Left ventricle myocardium superior (tissue), 1 donor: Measurements from ENCODE around the gene TPPP2. TPM values are rescaled to one million over a fixed set of nuclear protein-coding genes. Genes with fewer than 3 reads are reported as not detected.

Experiments
- ATAC-seq: fragments of 200-7000 bp; cut with Tn5 transposase; one replicate; pipeline ENCODE4 v1.9.1; 2020; ENCODE audit warnings: mild to moderate bottlenecking, moderate library complexity
- DNase-seq: peaks from one replicate; pipeline ENCODE4 v3.0.0-alpha.2; 2020
- intact Hi-C: fragments of 100-400 bp; cut with micrococcal nuclease; formaldehyde crosslinking; loops from one replicate; pipeline ENCODE4 v1.11.0; 2022
- total RNA-seq: library from RNA; stranded (reverse); fragmentation: NEBNext Ultra II Directional; extraction: Animal tissue kit (Norgen Biotek cat#: 25700); gene quantifications from one replicate; pipeline ENCODE4 v1.2.1, GENCODE V29; 2021
- donor health status: DM: no; HTN: yes; CAD: no; lungs with severe emphysema.

Gene TPPP2
- total RNA-seq, 1 donor from 2014 or later, result 1.2 TPM

DNA sequence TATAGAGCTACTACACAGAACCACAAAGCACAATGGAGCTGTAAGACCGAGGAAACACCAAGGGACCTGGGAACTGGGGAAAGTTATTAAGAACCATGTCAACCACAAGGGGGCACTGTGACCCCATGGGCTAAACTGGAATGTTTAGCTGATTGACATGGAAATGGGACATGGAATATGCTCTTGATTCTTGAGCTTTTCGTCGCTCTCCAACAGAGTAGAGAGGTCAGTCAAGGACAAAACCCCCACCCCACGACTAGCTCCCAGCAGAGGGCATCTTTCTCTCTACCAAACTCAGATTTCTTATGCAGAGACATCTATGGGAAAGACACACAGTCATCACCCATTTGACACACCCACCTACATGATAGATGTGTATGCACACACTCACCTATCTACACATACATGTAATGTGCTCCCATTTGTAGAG, 15.2 kb upstream of the TPPP2 start:
- ATAC-seq, result peak; percentile 82
- intact Hi-C loops, result loop anchor here (2.0 to 10.0 kb wide), 2 partner anchors 26 to 60 kb away; partner anchors contain the start of gene ARHGEF40
- DNase-seq, result peak; percentile 77

DNA sequence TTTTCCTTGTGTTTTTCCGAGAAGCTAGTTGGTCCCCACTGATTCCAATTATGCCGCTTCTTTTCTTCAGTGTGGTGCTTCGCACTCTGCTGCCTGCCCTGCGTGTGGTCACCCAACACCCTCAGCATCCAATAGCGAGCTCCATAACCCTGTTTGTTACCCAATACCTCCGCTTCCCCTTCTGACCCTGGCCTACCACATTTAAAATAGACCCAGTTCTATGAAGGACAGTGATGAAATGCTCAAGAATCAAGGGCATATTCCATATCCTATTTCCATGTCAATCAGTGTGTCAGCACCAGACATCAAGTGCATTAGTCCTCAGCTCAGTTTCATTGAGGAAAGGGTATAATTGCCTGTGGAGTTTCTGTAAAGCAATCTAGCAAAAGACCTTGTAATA, 14.7 kb upstream of the TPPP2 start:
- intact Hi-C loops, result loop anchor here (2.0 to 10.0 kb wide), 2 partner anchors 25 to 59 kb away; partner anchors contain the start of gene ARHGEF40
- ATAC-seq (peak; percentile 39), DNase-seq (no peak)

DNA sequence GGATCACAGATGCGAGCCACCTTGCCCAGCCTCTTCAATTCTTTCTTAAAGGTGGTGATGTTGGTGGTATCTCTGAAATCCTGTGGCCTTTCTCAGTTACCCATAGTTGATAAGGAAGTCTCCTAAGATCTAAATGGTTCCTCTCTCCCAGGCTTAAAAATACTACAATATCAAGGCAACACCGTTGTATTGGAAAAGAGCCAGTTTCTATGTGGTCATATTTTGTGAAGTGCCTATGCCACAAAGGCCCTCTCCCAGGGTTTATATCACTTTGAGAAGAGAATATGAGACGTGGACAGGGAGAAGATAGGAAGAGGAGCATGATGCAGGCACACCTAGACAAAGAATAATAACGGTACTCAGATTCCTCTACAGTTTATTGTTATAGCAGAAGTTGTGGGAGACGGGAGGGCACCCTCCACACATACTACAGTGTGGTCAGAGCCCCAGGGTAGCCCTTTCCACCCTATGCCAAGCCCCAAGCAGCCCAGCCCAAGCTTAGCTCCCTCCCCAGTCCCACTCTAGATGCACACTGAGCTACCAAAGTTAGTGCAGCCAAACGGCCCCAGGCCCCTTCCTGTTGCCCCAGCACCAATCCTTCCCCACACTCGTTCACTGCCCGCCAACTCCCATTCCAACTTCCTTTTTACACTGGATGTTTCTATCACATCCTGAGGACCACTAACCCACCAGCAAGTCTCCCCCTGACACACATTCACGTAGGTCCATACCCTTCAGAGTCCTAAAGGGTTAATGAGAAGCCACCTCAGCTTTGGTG, 13.4 kb upstream of the TPPP2 start:
- intact Hi-C loops, result loop anchor here (10.0 kb wide), 1 partner anchor 58 kb away; the partner anchor contains the start of gene ARHGEF40
- no peak for ATAC-seq
- no peak for DNase-seq

DNA sequence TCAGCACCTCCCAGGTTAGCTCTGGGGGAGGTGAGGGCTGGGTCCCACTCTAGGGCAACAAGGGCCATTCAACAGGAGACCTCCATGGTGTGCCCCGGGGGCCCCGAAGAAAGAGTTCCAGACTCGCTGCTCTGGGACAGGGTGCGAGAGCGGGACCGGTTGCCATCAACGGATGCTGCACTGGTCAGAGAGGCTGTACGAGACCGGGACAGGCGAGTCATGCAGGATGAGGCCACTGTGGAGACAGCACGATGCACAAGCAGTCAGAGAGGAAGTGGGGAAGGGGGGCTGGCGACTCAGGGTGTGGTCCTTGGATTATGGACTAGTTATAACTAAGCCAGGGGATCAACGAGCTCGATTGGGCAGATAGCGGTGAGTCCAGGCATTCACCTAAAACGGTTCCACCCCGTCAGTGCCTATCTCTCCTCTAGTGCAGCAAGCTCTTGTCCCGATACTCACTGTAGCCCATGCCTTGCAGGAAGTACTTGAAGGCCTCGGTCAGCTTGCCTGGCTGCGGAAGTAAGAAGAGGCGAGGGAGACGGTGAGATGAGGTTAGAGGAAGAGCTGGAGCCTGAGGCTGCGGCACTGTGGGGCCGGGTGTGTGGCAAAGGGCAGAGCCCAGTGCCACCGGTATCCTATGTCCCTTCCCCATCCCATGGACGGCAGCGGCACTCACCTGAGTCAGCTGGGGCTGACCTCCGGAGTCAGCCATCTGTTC, 12.3 kb upstream of the TPPP2 start:
- intact Hi-C loops, result loop anchor here (10.0 kb wide), 1 partner anchor 57 kb away; the partner anchor contains the start of gene ARHGEF40
- ATAC-seq (no peak), DNase-seq (no peak)

DNA sequence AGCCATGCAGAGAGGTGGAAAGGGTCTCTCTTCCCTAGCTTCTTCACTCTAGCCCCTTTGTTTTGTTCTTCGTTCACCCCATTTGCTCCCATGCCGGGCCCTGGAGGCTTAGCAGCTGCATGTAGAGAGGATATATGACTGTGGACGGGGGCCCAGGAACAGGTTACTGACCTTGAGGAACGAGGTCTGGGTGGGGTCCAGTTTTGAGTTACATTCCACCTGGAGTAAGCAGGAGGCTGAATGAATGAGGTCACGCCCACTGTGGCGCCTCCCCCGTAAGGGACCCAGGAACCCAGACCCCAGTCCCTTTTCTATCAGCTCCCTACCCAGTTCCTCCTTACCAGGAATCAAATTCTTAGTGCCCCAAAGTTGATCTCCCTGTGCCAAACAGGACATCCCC, 11.7 kb upstream of the TPPP2 start:
- ATAC-seq (no peak), DNase-seq (no peak)
- intact Hi-C loops, result loop anchor here (10.0 kb wide), 1 partner anchor 57 kb away; the partner anchor contains the start of gene ARHGEF40

DNA sequence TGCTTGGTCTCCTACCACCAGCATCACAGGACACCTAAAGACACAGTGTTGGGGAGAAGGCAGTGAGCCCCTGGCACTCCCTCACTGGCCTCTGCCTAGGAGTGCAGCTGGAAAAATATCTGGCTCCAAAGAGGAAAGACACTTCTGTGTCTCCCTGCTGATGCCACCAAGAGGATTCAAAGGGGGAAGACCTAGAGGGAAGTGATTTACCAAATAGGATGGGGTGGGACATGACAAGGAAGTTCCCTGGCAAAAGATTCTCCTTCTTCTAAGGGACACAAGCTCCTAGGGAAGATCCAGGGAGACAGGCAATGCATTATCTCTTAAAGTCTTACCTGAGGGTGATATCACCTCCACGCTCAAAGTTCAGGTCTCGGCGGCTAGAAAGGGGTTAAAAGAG, 11.2 kb upstream of the TPPP2 start:
- intact Hi-C loops, result loop anchor here (10.0 kb wide), 1 partner anchor 56 kb away; the partner anchor contains the start of gene ARHGEF40
- DNase-seq (no peak), ATAC-seq (no peak)

DNA sequence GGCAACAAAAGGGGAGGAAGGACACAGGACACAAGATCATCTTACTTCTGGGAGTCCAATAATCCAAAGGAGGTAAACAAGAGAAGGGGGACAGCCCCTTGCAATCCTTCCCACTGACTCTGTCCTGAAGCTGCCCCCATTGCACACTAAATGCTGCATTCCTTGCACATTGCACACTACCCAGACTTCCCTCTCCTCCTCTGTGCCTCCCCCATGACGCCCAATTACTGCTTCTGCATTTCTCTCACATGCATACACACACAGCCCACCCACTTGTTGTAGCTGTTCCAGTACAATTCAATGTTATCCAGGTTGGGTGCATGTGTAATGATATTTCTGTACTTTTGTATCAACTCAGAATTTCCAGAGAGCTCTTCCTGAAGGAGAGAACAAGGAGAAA, 10.7 kb upstream of the TPPP2 start:
- intact Hi-C loops, result loop anchor here (10.0 kb wide), 1 partner anchor 55 kb away; the partner anchor contains the start of gene ARHGEF40
- ATAC-seq, result no peak
- no peak for DNase-seq

DNA sequence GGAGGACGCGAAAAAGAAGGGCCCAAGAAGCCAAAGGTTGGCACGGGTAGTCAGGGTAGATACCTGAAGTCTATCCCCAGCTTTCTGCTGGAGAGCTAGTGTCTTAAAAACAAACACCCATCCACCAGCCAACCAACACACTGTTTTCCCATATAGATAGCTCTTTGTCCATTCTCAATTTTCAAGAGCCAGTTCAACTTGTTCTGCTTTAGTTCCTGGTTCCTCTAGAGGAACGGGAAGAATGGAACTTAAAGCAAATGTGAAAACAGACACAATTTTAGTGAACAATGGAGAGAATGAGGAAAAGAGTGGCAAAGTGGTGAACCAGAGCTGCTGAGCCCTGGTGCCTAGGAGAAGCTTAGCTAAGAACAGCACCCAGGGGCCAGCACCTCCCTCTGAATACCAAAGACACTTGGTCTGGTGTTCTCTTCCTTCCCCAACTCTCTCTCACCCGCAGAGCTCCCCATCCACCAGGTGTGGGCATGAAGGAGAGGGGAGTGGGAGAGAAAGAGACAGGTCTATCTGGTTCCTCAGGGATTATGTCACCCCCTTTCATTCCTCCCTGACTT, 9.0 kb upstream of the TPPP2 start:
- no peak for ATAC-seq
- DNase-seq, result no peak
- intact Hi-C loops, result no loop called here

DNA sequence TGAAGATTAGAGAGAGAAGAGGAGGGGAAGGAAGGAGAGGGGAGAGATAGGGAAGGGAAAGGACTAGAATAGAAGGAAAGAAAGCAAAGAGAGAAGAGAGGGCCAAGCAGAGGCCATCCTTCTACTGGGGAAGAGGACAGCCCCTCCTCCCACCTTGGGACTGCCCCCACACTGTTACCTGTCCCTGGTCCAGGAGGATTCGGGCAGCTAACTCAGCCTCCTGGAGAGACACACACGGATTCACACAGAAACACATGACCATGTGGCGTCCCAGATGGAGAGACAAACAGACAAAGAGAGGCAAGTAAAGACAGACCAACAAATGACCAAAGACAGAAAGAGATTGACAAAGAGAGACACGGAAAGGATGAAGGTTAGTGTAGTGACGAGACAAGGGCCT, 7.3 kb upstream of the TPPP2 start:
- DNase-seq (no peak), ATAC-seq (no peak)
- intact Hi-C loops, result no loop called here

DNA sequence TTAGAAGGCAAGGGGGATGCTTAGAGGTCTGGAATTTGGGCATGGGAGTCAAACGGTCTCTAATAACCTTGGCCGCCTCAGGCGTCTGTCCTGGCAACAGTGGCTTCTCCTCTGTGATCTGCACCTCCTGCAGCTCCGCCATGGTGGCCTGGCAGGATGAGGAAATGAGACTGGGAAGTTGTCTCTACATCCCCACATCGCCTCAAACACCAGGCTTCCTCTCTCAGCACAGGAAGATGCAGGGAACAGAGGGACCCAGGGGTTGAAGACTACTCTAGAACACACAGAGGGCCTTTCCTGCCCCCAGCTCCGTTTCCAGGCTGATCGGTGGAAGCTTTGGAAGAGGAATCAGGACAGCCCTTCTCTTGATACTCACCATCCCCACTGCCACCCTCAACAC, 6.8 kb upstream of the TPPP2 start:
- intact Hi-C loops, result no loop called here
- DNase-seq (peak; percentile 57), ATAC-seq (no peak)

DNA sequence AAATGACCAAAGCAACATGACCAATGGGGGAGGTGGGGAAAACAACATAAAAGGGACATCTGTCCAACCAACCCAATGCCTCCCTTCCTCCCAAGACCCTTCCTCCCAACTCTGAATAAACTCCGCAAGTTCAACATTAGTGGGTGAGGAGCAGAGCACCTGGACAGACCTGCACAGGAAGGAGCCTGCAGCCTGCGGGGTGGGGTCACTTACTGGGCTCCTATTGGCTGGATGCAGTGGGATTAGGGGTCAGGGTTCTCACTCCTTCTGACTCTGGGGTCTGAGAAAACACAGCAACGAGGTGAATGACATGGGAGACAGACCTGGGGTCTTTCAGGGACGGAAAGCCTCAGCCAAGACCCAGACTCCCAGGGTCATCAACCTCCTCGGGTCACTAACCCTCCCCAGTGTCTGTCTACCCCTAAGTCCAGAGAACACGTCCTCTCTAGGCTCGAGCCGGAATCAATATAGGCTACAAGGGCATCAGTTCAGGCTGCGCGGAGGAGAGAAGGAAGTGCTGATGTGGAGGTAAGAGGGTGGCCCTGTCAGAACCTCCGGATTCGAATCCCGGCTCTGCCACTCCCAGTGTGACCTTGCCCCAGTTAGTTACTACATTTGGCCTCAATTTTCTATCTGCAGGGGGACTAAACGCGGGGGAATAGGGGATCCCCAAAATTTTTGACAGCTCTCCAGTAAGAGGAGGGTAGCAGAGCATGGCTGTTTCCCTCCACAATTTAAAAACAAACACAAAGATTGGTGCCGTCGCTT, 6.0 kb upstream of the TPPP2 start:
- DNase-seq (peak; percentile 40), ATAC-seq (peak; percentile 15)
- intact Hi-C loops, result no loop called here

DNA sequence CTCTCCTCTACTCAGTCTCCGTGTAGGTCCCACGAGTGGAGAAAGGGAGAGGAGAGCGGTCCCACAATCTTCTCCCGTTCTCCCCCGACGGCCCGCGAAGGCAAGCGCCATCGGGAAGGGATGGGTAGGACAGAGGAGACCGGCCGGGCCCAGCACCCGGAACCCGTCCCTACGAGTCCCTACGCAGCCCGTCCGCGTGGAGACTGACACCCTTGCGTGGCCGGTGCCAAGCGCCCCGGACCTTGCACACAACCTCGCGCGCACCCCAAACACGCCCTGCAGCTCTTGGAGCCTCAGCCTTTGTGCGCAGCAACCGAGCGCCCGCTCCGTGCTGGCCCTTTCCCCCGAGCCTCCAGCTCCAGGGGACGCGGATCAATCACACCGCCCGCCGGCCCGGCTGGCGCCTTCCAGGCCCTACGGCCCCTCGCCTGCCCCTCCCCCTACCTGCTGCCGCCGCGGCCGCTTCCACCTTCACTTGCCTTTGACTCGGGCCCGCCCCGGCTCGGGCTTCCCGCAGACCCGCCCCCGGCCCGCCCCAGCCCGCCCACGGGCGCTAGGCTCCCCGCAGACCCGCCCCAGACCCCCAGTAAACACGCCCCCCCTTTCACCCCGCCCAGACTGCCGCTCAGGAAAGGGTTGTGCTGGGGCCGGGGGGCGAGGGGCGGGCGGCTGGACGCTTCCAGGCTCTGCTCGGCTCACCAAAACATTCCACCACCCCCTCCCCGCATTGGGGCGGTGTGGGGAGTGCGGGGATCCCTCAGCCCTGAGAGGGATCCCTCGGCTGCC, 5.2 kb upstream of the TPPP2 start, which contains the start of gene NDRG2:
NDRG2 (minus strand) TSS at position 477 of the 786 bp plus-strand sequence. CDS start 1,746 bp downstream, outside the sequence.
- DNase-seq, result peak; percentile 94
- intact Hi-C loops, result no loop called here

DNA sequence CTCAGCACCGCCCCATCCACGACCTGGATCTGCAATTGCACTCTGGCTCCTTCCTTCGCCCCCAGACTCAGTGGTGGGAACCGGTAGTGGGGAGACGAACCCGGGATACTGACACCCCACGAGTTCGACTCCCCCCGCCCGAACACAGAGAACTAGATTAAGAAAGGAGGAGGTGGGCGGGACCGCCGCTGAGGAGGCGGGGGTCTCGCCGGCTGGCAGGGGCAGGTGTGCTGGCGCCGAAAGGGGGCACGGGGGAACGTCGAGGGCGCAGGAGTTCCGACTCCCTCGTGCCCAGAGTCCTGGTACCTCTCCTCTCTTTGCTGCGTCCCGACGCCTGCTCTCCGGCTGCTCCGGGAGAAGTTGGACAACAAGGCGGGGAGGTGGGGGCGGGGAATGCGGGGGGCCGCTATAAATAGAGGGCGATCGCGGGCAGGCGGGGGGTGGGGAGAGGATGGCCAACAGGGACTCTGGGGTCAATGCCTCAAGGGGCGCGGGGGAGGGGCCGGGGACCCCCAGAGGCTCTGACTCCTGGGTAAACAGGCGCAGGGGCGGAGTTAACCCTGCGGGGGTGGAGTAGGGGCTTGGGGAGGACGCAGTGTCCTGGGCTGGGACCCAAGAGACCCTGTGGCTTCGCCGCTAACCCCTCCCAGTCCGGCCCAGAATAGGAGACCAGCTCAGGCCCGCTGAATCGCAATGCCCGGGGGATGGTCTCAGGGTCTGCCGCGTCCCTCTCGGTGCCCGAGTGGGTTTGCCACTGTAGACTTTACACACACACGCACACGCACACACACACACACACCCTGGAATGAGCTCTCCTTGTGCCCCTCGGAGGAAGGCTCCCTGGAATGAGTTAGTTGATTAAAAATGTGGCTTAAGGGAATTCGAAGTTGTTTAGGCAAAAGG, 4.4 kb upstream of the TPPP2 start:
- peak; percentile 76 for ATAC-seq
- DNase-seq, result peak; percentile 93
- intact Hi-C loops, result no loop called here

More for the DNA sequence above, 5.2 kb upstream of the TPPP2 start, which contains the start of gene NDRG2:
- peak; percentile 88 for ATAC-seq

DNA sequence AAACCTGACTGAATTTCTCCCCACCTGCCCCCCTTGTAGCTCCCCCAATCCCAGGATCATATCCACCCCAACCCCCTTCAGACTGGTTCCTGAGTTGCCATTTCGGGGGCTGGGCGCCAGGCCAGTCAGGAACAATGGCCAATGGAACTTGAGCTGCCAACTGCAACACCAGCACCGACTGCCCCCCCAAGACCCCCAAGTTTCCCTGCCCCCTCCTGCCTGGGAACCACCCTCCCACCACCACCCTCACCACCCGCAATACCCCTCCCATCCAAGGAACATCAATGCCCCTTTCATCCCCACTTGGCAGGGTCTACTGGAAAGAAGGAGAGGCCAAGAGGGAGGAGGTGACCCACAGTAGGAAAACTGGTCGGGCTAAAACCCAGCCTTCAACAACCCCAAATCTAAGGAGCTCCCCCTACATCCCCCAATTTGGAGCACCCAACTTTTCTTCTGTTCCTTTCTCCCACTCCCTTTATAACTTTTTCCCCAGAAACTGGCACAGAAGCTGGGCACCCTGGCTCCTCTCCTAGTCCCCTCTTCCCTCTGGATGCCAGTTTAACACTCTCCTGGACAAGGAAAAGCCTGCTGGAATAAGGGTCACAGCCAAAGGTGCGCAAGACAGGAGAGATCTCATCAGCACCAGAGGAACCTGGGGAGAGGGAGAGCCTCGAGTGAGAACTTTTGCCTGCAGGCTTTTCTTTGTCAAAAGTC, 3.6 kb upstream of the TPPP2 start:
- intact Hi-C loops, result no loop called here
- DNase-seq, result peak; percentile 43
- no peak for ATAC-seq

DNA sequence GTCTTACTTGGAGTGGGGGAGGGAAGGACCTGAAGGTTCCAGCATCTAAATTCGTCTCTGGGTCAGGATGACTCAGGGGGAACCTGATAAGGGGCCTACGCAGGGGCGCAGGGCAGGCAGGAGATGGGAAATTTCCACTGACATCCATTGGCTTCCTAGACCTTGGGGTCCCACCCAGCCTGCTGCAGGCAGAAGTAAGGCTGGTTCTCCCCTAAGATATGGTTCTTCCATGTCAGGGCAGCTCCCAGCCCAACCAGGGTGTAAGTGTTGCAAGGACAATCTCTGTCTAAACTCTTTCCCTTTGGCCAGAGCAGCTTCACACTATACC, 3.1 kb upstream of the TPPP2 start:
- DNase-seq (peak; percentile 34), ATAC-seq (no peak)
- intact Hi-C loops, result no loop called here

DNA sequence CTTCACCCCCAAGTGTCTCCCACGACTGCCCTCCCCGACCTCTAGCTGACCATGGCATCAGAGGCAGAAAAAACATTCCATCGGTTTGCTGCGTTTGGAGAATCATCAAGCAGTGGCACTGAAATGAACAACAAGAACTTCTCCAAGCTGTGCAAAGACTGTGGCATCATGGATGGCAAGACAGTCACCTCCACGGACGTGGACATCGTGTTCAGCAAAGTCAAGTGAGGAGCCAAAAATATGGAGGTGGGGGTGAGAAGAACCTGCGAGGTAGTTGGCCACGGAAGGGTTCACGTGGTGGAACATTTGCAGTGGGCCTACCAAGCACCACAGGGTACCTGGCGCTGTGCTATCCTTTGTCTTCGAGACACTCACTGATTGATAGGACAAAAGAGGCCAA, 514 bp downstream of the TPPP2 start:
- intact Hi-C loops, result no loop called here
- ATAC-seq (no peak), DNase-seq (no peak)
